SH-SY5Y (cell line): ENCODE results near the gene RNU6-9.

Source experiments
- GATA2 ChIP-seq: IDR thresholded peaks from 2 replicates; pipeline ENCODE4 v1.6.1; 2011; ENCODE audit warnings: mild to moderate bottlenecking, low read depth, low read length
- GATA3 ChIP-seq: IDR thresholded peaks from 2 replicates; pipeline ENCODE4 v1.6.1; 2011; ENCODE audit warnings: low read depth, mild to moderate bottlenecking, low read length, moderate library complexity

RNU6-9 gene

GRCh38 chr19:885536-886224, 7.6 kb upstream of the RNU6-9 start:
- TF ChIP-seq GATA3 = no peak
- TF ChIP-seq GATA2 = no peak

GRCh38 chr19:887072-887471, 6.2 kb upstream of the RNU6-9 start:
- no peak for TF ChIP-seq GATA2
- TF ChIP-seq GATA3 = no peak

GRCh38 chr19:887599-887998, 5.7 kb upstream of the RNU6-9 start:
- no peak for TF ChIP-seq GATA3
- no peak for TF ChIP-seq GATA2

GRCh38 chr19:888581-889385, 4.5 kb upstream of the RNU6-9 start:
- TF ChIP-seq GATA3 = no peak

- TF ChIP-seq GATA3 = no peak
- no peak for TF ChIP-seq GATA2
Observed at GRCh38 chr19:889662-890295, 3.5 kb upstream of the RNU6-9 start.

GRCh38 chr19:890831-891230, 2.5 kb upstream of the RNU6-9 start:
- no peak for TF ChIP-seq GATA3
- TF ChIP-seq GATA2 = no peak

GRCh38 chr19:892243-892893, 916 bp upstream of the RNU6-9 start:
- no peak for TF ChIP-seq GATA3
- no peak for TF ChIP-seq GATA2

GRCh38 chr19:896434-896833, 3.1 kb downstream of the RNU6-9 start:
- TF ChIP-seq GATA2 = no peak

GRCh38 chr19:896999-897398, 3.7 kb downstream of the RNU6-9 start:
- TF ChIP-seq GATA3 = no peak
- no peak for TF ChIP-seq GATA2

GRCh38 chr19:897442-898039, 4.3 kb downstream of the RNU6-9 start:
- TF ChIP-seq GATA3 (no peak), GATA2 (no peak)

GRCh38 chr19:898663-899062, 5.4 kb downstream of the RNU6-9 start:
- TF ChIP-seq GATA3 (no peak), GATA2 (no peak)

GRCh38 chr19:899336-900042, 6.2 kb downstream of the RNU6-9 start:
- TF ChIP-seq GATA2 = no peak
- no peak for TF ChIP-seq GATA3

GRCh38 chr19:900043-900301, 6.7 kb downstream of the RNU6-9 start:
- TF ChIP-seq GATA3 = no peak
- TF ChIP-seq GATA2 = no peak

- TF ChIP-seq GATA2 (no peak), GATA3 (no peak)
Observed at GRCh38 chr19:900302-901111, 7.2 kb downstream of the RNU6-9 start.
